ENCODE measurements around the gene TMEM229A.
"Not testable (repeated sequence)": the region's sequence is repeated elsewhere in the genome, so short reads cannot be mapped to it uniquely, and the experiment has no call there.

TMEM229A gene

DNA sequence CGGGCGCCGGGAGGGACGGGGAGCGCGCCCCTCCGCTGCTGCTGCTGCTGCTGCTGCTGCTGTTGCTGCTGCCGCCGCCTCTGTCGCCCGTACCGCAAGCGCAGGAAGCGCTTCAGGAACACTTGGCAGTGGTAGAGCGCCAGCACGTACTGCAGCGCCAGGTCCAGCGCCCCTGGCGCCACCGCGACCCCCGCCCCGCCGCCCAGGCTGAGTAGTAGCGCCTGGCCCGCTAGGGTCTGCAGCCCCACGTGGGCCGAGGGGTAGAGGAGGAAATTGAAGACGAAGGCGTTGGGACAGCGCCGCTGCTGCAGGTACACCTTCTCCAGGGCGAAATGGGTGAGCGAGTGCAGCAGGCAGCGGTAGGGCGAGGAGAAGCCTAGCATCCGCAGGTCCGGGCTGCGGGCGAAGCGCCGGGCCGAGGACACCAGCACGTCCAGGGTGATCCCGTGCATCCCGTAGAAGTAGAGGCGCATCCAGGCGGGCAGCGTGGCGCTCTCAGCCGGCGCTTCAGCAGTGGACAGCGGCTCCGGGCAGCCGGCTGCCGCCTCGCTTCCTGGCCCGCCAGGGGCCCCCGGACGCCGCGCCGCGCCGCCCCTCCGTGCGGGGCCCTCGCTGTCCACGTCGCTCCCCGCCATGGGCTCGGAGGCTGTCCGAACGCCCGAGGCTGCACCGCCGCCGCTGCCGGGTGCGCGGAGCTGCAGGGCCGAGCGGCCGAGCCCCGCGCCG is at the start of gene TMEM229A:
Gene TMEM229A (minus strand): TSS at position 699 of the 726 bp plus-strand sequence. CDS start 64 bp downstream, at position 635.
- DNase-seq (ENCODE audit: low read depth), result no peak

DNA sequence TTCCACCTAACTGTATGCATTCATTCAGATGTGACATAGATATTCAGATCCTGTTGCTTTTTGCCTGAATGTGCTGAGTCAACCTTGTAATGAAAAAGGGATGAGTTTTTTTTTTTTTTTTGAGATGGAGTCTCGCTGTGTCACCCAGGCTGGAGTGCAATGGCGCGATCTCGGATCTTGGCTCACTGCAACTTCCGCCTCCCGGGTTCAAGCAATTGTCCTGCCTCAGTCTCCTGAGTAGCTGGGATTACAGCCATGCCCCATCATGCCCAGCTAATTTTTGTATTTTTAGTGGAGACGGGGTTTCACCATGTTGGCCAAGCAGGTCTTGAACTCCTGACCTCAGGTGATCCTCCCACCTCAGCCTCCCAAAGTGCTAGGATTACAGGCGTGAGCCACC is 49.4 kb upstream of the TMEM229A start:
- DNase-seq (ENCODE audit: low read depth), result not testable (repeated sequence)

DNA sequence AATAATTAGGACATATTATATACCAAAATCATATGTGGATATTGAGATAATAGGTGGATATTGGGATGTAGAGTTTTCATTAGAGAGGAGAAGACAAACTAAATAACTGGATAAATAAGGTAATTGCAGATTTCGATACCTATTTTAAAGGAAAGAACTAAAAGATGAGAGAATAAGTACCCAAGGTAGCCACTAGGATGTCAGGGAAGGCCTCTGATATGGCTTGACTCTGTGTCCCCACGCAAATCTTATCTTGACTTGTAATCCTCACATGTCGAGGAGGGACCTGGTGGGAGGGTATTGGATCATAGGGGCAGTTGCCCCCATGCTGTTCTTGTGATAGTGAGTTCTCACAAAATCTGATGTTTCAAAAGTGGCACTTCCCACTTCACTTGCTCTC is 44.7 kb upstream of the TMEM229A start:
- DNase-seq (ENCODE audit: low read depth), result no peak

DNA sequence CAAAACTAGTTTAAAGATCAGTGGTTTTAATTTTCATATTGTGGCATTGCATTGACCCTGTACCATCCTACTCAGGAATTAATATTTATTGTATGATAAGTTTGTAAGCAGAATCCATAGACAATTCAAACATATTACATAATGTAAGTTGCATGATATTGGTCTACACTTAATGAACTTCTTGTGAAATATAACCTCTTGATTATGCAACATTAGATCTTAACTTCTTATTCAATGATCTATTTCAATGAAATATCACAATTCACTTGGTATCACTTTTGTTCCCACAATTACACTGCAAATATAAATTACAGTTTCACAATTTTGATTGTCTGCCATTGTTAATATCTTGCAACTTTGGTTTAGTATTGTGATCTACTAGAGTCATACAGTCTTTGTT is 44.0 kb upstream of the TMEM229A start:
- no peak for DNase-seq (ENCODE audit: low read depth)

DNA sequence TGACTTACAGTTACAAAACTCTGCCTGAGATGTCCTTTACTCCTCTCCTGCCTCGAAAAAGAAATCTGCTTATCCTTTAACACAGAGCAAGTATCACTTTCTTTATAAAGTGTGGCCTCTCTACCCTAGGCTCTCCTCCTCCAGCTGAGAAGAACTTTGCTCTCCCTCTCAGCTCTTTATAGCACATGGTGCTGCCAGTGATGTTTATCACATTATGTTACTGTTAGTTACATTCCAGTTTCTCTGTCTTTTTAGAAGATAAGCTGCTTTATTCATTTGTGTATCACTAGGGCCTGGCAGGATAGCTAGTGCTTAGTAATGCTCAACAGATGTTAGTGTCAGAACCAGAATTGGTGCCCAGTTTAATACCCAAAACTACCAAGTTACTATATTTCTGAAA is 41.1 kb upstream of the TMEM229A start:
- no peak for DNase-seq (ENCODE audit: low read depth)

DNA sequence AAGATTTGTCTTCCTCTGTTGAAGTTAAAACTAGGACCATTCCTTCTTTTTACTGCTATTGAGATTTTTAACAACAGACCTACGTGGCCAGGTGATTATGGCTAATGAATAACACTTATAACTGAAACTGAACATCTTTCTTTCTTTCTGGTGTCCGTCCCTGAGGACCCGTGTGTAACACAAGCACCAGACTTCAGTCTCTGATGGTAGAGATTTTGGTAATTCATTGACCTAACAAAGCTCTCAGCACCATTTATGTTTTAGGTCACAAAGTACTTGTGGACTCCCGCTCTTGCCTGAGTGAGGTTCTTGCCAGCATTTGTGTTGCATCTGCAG is 40.4 kb upstream of the TMEM229A start:
- DNase-seq (ENCODE audit: low read depth), result no peak

DNA sequence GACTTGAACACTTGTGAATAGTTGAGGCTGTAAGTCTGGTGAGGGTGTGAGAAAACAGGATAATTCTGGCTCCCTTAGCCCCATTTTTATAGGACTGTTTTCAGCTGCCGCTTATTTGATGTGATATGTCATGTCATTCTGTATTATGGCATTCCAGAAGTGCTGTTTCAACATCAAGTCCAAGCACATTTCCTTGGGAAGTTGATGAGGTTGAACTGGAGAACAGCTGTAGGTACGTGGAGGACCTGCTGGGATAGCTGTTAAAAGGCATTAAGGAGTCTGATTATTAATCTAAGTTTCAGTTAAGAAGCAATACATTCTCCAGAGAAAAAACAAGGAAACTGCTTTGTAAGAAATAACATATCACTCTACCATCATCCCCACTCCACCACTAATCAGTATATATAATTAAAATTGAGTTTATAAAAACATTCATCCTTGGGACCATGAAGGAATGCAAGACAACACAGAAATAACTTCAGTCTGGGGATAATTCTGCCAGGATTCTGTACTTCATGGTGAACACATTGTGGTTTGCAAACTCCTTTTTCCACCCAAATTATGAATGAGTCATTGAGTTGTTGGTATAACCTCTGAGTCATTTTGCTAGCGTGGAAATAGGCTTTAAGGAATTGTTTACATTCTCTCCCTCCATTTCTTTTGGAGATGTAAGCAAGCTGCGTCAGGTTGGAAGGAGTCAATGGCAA is 39.9 kb upstream of the TMEM229A start:
- DNase-seq (ENCODE audit: low read depth), result no peak

DNA sequence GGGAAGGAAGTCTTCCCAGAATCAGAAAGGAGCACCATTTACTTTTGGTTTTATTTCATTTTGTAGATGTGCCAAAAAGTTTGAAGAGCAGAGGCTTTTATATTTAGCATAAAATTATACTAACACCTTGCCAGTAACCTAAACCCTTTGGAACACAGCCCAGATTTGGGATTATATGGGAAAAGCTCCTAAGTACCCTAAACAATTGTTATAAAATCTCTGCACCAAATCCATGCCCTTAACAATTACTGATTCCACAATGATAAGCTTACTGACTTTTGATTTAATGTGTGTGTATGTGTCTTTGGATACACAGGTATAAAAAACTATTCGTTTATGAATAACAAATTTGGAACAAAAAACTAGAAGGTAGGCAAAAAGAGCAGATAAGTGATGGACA is 39.0 kb upstream of the TMEM229A start:
- DNase-seq (ENCODE audit: low read depth), result no peak

DNA sequence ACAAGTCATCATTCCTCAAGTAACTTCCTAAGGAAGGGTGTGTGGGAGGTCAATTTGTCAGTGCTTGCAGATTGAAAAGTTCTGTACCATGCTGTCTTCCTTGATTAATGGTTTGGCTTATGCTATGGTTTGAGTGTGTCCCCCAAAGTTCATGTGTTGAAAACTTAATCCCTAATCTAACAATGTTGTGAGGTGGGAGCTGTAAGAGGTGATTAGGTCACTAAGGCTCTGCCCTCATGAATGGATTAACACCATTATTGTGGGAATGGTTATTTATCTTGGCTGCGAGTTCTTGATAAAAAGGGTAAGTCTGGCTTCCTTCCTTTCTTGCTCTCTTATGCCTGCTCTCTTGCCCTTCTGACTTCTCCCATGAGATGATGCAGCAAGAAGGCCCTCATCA is 29.3 kb upstream of the TMEM229A start:
- no peak for DNase-seq (ENCODE audit: low read depth)

DNA sequence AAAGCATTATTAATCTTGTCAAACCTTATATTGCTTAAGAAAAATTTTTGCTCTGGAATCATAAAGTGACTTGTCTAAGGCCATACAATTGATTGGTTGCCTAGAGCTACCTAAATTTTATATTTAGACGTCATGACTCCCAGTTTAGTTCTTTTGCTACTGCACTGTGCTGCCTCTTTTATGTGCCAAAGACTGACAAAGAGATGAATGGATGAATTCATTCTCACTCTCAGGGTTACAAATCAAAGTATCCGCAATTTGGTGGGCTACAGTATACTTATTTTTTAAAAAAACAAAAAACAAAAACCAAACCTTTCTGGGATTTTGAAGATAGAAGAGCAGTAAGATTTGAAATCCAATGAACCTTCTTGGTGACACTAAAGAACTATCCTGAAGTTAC is 27.7 kb upstream of the TMEM229A start:
- DNase-seq (ENCODE audit: low read depth), result no peak

DNA sequence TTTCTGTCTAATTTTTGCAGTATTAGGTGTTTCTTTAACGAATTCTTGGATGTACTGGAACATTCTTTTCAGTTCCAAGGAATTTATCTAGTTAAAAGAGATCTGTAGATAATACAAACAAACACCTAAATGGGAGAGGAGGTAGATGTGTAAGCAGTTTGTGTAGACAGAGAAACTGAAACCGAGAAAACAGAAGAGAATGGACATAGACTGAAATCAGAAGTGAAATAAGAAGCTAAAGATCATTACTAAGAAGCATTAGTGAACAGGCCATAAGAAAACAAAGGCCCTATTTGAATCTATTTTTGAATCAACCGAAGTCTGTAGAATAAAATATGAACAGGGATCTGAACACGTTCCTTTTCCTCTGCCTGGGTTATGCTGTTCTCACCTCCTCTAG is 26.5 kb upstream of the TMEM229A start:
- DNase-seq (ENCODE audit: low read depth), result no peak

DNA sequence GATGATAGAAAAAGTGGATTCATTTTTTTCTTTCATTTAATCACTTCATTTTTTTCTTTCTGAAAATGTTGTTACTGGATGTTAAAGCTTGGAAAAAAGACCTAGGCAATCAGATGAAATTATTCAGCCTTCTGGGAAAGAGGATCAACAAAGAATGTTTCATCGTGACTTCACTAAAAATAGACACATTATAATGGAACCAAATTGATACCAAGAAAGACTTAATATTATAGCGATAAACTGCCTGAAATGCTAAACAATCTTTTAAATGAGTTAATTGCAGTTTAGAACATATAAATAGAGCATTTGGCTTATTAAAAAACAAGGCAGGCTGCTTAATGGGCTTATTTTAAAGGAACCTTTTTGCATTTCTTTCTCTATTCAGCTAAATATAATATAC is 25.6 kb upstream of the TMEM229A start:
- DNase-seq (ENCODE audit: low read depth), result no peak

DNA sequence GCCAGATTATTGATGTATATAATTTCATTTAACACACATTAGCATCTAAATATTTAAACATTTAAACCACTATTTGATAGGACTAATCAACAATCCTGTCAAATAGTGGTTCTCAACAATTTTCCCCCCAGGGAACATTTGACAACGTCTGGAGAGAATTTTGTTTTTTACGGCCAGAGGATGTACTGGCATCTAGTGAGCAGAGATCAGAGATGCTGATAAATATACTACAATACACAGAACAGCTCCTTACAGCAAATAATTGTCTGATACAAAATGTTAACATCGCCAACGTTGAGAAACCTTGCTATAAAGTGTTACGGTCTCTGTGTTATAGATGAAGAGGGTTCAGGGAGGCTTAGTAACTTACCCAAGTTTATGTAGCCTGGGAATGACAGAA is 25.0 kb upstream of the TMEM229A start:
- no peak for DNase-seq (ENCODE audit: low read depth)

DNA sequence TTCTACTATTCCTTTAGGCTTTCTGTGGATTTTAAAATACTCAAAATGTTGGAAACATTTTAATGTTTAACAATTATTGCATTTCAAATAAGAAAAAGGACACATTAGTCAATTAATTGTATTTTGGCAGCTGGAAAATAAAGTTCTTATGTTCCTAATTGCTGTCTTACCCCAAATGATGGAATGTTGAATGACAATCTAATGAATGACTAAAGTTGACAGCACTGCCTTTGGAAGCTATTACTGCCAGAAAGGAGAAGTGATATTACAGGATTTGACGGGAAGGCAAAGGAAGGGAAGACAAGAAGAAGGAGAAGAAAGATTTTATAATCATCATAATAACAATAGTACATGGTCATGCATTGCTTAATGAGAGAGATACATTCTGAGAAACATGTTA is 23.4 kb upstream of the TMEM229A start:
- DNase-seq (ENCODE audit: low read depth), result no peak

DNA sequence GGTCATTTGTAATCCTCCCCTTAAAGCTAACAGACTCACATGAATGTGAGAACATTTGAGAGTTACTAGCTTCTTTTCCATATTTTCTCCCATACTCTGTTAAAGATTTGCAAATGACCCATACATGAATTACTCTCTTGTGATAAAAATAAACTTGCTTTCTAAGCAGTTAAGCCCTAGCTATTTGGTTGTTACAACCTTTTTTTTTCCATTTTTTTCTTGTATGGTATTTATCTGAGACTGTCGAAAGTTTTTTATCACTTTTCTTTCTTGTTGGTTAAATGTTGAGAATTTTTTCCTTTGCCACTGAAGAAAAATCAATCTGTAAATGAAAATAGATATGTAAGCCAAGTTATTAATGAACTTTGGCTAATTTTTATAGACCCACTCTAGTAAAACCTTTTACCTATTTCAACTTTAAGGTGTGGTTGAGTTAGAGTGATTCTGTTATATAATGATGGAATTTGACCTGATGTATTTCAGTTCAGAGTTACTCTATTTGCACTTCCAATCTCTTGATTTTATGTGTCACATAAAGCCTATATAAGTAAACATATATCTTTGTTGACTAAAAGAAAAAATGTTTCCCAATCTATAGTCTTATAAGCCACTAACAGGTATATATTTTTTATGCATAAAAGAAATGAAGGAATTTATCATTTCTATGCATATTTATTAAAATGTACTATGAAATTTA is 19.0 kb upstream of the TMEM229A start:
- DNase-seq (ENCODE audit: low read depth), result no peak

DNA sequence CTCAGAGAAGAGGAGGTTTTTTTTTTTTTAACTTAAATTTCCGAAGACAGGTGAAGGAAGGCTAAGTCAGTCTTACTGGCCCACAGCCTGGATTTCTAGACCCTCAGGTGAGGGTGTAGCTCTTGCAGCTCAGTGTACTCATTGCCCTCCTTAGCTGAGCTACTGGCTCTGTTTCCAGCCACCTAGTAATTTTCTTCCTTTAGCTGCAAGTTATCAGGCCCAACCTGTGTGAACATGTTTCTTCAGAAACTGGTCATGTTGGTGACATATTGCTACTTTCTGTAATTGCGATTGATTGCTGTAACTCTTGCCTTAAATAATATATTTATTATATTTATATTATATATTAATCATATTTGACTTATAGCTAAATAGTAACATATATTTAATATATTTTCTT is 10.0 kb upstream of the TMEM229A start:
- DNase-seq (ENCODE audit: low read depth), result no peak

DNA sequence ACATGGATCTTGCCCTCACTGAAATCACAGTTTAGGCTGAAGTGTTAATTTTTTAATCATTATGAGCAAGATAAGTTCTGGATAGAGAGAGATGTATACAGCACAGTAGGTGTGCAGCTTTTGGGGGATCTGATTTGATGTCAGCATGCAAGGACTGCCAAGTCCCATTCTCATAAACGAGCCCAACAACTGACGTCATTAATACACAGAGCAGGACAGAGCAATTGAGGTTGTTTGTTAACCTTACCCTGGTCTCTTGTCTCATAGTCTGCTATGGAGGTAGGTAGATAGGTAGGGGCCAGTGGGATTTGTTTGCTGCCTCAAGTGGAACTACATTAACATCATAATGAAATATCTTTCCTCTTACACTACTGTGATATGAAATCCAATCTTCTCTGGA is 8.6 kb upstream of the TMEM229A start:
- DNase-seq (ENCODE audit: low read depth), result no peak

DNA sequence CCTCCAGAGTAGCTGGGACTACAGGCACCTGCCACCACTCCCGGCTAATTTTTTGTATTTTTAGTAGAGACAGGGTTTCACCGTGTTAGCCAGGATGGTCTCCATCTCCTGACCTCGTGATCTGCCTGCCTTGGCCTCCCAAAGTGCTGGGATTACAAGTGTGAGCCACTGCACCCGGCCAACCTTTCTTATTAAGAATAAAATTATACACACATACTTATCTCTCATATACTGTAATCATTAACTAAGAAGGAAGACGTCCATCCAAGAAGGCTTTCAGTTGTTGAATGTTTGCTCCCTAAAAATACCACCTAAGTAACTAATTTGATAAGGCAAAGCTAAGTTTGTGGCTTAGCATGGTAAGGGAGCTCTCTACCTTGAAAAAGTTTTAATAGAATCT is 5.0 kb upstream of the TMEM229A start:
- DNase-seq (ENCODE audit: low read depth), result not testable (repeated sequence)

DNA sequence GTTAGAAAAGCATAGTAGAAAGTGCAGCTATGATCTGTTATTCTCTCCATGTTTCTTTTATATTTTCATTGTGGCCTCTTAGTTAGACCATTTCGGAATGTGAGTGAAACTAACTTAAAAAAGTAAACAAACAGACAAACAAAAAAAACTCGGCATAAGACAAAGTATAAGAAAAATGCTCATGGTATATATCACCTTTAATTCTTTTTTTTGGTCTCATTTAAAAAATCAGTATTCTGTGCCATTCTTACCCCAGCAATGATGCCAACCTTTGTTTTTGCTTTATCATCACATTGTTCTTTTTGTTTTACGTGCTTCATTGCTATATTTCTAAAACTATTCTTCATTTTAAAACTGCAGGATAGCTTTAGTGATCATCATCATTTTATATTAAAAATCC is 2.8 kb upstream of the TMEM229A start:
- no peak for DNase-seq (ENCODE audit: low read depth)

DNA sequence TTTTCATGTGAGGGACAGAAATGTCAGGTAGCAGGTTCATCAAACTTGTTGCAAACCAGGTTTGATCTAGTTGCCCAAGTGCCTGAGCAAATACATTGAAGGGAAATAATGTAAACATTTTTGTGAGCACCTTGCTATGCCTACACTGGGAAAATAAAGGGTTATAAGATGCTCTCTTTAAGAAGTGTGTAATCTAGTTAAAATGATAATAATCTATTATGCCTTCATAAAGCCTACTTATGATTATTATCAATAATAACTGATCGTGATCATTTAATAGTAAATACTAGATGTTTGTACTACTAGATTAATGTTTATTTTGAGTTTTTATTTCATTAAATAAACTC is 1.9 kb upstream of the TMEM229A start:
- no peak for DNase-seq (ENCODE audit: low read depth)

DNA sequence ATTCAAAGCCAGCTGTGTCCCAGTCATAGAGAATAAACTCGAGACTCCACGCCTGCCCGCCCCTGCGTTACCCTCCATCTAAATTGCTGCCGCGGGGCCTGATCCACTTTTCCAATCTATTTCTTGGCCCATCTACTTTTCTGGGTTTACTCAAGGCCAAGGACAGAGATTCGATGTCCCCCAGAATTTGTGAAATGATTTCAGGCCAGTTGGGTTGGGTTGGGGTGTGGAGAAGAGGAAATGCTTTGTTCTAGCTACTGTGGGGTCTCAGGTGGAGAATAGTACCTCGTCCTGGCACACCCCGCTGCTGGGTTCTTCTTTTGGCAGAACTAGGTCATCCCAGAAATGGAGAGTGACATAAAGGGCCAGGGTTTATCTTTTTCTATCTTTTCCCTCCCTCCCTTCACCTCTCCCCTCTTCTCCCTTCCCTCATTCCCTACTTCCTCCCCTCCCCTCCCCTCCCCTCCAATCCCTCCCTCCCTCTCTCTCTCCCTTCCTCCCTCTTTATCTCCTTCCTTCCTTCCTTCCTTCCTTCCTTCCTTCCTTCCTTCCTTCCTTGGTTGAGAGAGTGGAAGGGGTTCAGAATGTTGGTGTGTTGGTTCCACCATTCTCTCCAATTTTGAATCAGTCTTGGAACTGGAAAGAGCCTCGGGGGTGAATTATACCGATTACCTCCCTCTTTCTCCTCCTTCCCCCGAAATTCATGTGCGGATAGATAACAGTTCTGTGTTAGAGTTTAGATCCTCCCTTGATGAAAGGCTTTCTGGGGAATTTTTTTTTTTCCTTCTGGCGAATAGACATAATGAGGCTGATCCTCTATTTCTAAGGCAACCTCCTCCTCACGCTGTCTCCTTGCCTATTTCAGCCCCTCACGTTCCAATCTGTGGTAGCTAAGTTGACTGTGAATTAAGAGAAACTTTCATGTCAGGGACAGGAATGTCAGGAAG is 1.2 kb upstream of the TMEM229A start:
- no peak for DNase-seq (ENCODE audit: low read depth)

DNA sequence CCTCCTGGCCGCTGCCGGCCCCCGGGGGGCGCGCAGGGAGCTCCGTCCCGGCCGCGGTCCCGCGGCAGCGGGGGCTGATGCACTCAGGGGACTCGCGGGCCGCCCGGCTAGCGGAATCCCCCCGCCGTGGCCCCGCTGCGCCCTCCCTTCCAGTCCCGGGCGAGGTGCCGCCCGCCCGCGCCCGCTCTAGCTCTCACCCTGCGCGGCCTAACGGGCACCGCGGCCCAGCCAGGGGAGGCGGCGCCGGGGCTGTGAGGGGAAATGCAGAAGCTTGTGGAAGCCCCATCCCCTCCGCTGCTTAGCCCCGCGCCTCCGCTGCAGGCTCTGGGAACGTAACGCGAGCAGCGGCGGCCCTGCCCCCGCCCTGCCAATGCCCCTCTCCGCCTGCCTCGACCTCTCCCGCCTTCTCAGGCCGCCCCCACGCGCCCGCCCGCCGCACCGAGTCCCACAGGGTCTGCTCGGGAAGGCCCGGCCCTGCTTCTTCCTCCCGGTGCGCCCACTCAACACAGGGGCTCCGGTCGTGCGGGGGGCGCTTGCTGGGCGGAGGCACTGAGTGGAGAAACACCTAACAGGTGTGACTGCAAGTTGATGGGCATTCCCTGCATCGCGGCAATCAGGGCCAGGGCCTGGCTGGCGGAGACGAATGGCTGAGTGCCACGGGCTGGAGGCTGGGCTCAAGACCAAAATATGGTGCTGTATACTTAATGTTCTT is 384 bp upstream of the TMEM229A start:
- DNase-seq (ENCODE audit: low read depth), result no peak

Data from stimulated activated CD8-positive, alpha-beta memory T cell treated with anti-CD3 and anti-CD28 coated beads, Interleukin-7, amount 100 ng/mL, for 24 hours (primary cell).